ENCODE measurements around the gene SRR. TPM values are rescaled to one million over a fixed set of nuclear protein-coding genes. Genes with fewer than 3 reads are reported as not detected.

SRR gene
- total and polyA plus RNA-seq, 9 of the 15 experiments (the other 6 are each of a cell fraction or from before 2014, with no cell fraction given): 5.0 to 19.4 (median 7.9) TPM

- TF ChIP-seq GATAD2B (IDR thresholded peaks at IDR 0.05; ENCODE audit: borderline replicate concordance): no peak
- no peak for TF ChIP-seq ZNF644 (tag; IDR thresholded peaks at IDR 0.05; ENCODE audit: low read depth)
- no peak for TF ChIP-seq ATF3 (IDR thresholded peaks at IDR 0.05)
- no peak for TF ChIP-seq ATF3 (CRISPR knock-in tag; conservative IDR thresholded peaks at IDR 0.05)
- TF ChIP-seq SOX6 (IDR thresholded peaks at IDR 0.05): peak; percentile 29; the same call in 1 of the 2 replicates
- TF ChIP-seq FOXA1 (IDR thresholded peaks at IDR 0.05; ENCODE audit: borderline replicate concordance): no peak
- TF ChIP-seq PML (IDR thresholded peaks at IDR 0.05; ENCODE audit: low read length): peak; percentile 74; the same call in 1 of the 2 replicates
- TF ChIP-seq, protein P1, sequence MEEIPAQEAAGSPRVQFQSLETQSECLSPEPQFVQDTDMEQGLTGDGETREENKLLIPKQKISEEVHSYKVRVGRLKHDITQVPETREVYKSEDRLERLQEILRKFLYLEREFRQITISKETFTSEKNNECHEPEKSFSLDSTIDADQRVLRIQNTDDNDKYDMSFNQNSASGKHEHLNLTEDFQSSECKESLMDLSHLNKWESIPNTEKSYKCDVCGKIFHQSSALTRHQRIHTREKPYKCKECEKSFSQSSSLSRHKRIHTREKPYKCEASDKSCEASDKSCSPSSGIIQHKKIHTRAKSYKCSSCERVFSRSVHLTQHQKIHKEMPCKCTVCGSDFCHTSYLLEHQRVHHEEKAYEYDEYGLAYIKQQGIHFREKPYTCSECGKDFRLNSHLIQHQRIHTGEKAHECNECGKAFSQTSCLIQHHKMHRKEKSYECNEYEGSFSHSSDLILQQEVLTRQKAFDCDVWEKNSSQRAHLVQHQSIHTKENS (CRISPR knock-in tag; IDR thresholded peaks at IDR 0.05): no peak
- no peak for TF ChIP-seq SMC3 (conservative IDR thresholded peaks at IDR 0.05; ENCODE audit: insufficient read depth, low read depth, low read length)
- TF ChIP-seq GATAD2A (IDR thresholded peaks at IDR 0.05): no peak
- no peak for TF ChIP-seq FUS (optimal IDR thresholded peaks at IDR 0.05; ENCODE audit: low read depth, low read length)
- TF ChIP-seq, protein P2, sequence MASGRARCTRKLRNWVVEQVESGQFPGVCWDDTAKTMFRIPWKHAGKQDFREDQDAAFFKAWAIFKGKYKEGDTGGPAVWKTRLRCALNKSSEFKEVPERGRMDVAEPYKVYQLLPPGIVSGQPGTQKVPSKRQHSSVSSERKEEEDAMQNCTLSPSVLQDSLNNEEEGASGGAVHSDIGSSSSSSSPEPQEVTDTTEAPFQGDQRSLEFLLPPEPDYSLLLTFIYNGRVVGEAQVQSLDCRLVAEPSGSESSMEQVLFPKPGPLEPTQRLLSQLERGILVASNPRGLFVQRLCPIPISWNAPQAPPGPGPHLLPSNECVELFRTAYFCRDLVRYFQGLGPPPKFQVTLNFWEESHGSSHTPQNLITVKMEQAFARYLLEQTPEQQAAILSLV (tag; IDR thresholded peaks at IDR 0.05): no peak
- no peak for TF ChIP-seq CBX8 (IDR thresholded peaks at IDR 0.05; ENCODE audit: borderline replicate concordance, extremely low read depth, low read depth, low read length, poor library complexity, severe bottlenecking)
- peak; percentile 65; the same call in 1 of the 2 replicates for TF ChIP-seq ELF1 (tag; IDR thresholded peaks at IDR 0.05)
- no peak for TF ChIP-seq XRCC5 (IDR thresholded peaks at IDR 0.05; ENCODE audit: low read depth, low read length)
- no peak for TF ChIP-seq ZNF23 (CRISPR knock-in tag; IDR thresholded peaks at IDR 0.05)
- no peak for TF ChIP-seq DEAF1 (CRISPR knock-in tag; IDR thresholded peaks at IDR 0.05)
- TF ChIP-seq SREBF1 (IDR thresholded peaks at IDR 0.05; ENCODE audit: borderline replicate concordance, low read depth, low read length): no peak
- no peak for TF ChIP-seq RBBP5 (IDR thresholded peaks at IDR 0.05; ENCODE audit: borderline replicate concordance, insufficient read depth, low read length, poor library complexity, severe bottlenecking)
- no peak for TF ChIP-seq FOXO4 (CRISPR knock-in tag; IDR thresholded peaks at IDR 0.05)
- no peak for TF ChIP-seq FOSL1 (tag; conservative IDR thresholded peaks at IDR 0.05)
- TF ChIP-seq ZNF134 (CRISPR knock-in tag; conservative IDR thresholded peaks at IDR 0.05): no peak
- TF ChIP-seq NCOR1 (IDR thresholded peaks at IDR 0.05): no peak
- peak; percentile 97 for TF ChIP-seq SIN3B (IDR thresholded peaks at IDR 0.05; ENCODE audit: low read depth)
These were observed 32.6 kb downstream of the SRR start, which contains the start of gene TSR1 (continued) for GRCh38 chr17:2336215-2336851.
